Fibroblast of lung (primary cell): Measurements from ENCODE around the gene NFATC2. TPM values are rescaled to one million over a fixed set of nuclear protein-coding genes. Genes with fewer than 3 reads are reported as not detected.

Source experiments
- DNase-seq, 2 donors: peaks; one replicate each; pipeline versions ENCODE4 v3.0.0 to v3.0.0-alpha.2; 2010; ENCODE audit warnings: low read depth in 2 of 2
- H2AFZ ChIP-seq: 2 replicates; pipeline ENCODE4 v1.5.1; 2012; ENCODE audit warnings: low read length, control low read depth, inconsistent platforms
- H3K27ac ChIP-seq: 2 replicates; pipeline ENCODE4 v1.5.1; 2011; ENCODE audit warnings: low read length, control low read depth; ENCODE audit not compliant: insufficient read depth
- H3K27me3 ChIP-seq: 2 replicates; pipeline ENCODE4 v1.5.1; 2011; ENCODE audit warnings: mild to moderate bottlenecking, low read length; ENCODE audit not compliant: control insufficient read depth, insufficient read depth
- H3K36me3 ChIP-seq: 2 replicates; pipeline ENCODE4 v1.5.1; 2011; ENCODE audit warnings: low read length; ENCODE audit not compliant: control insufficient read depth, insufficient read depth
- H3K4me1 ChIP-seq: 2 replicates; pipeline ENCODE4 v1.5.1; 2011; ENCODE audit warnings: low read length; ENCODE audit not compliant: control insufficient read depth, insufficient read depth; ENCODE audit errors: extremely low read depth
- H3K4me2 ChIP-seq: 2 replicates; pipeline ENCODE4 v1.5.1; 2011; ENCODE audit warnings: low read length, control low read depth; ENCODE audit not compliant: insufficient read depth; ENCODE audit errors: extremely low read depth
- H3K4me3 ChIP-seq, 4 experiments: fragments of 200-600 bp in 1 of 4; sonication (generic) in 1 of 4; replicated peaks in 1 of 4; 2 replicates each; pipeline ENCODE4 v1.5.1; 2011 to 2016; ENCODE audit warnings: low read length in 4 of 4, low read depth in 3 of 4, mild to moderate bottlenecking in 3 of 4, control low read depth in 2 of 4, inconsistent platforms in 1 of 4, mixed read lengths in 1 of 4; ENCODE audit not compliant: insufficient read depth in 1 of 4; ENCODE audit errors: control extremely low read depth in 1 of 4
- H3K79me2 ChIP-seq: 2 replicates; pipeline ENCODE4 v1.5.1; 2012; ENCODE audit warnings: mild to moderate bottlenecking, low read length, inconsistent platforms; ENCODE audit not compliant: control insufficient read depth, insufficient read depth
- H3K9ac ChIP-seq: 2 replicates; pipeline ENCODE4 v1.5.1; 2011; ENCODE audit warnings: mild to moderate bottlenecking, low read length, control low read depth; ENCODE audit not compliant: insufficient read depth
- H3K9me3 ChIP-seq: 2 replicates; pipeline ENCODE4 v1.5.1; 2012; ENCODE audit warnings: low read depth, low read length; ENCODE audit not compliant: control insufficient read depth, insufficient read depth
- H4K20me1 ChIP-seq: 2 replicates; pipeline ENCODE4 v1.5.1; 2011; ENCODE audit warnings: low read length; ENCODE audit not compliant: control insufficient read depth, insufficient read depth; ENCODE audit errors: extremely low read depth
- EZH2 ChIP-seq: IDR thresholded peaks from 2 replicates; pipeline ENCODE4 v1.5.1; 2012; ENCODE audit warnings: low read length, control low read depth, mild to moderate bottlenecking; ENCODE audit errors: missing control alignments
- polyA plus RNA-seq, 2 donors: library from polyadenylated mRNA; depleted of rRNA in 1 of 2; stranded (reverse) in 1 of 2; unstranded in 1 of 2; fragments of >200 nt; gene quantifications; 2 replicates each; pipeline ENCODE4 v1.2.1, GENCODE V29; 2011 to 2012; ENCODE audit warnings: missing spikeins in 1 of 2
- total RNA-seq: library from RNA; depleted of rRNA; stranded (reverse); fragments of >200 nt; gene quantifications from 2 replicates; pipeline ENCODE4 v1.2.1, GENCODE V29; 2014
- TF ChIP-seq, protein P1 (sequence below), 2 donors: IDR thresholded peaks in 1 of 2; conservative IDR thresholded peaks in 1 of 2; 1 replicate in 1 of 2; 2 replicates in 1 of 2; pipeline ENCODE4 v1.5.1; 2011 to 2012; ENCODE audit warnings: low read length in 2 of 2, control low read depth in 1 of 2, inconsistent platforms in 1 of 2, low read depth in 1 of 2, mild to moderate bottlenecking in 1 of 2

The NFATC2 gene
- total and polyA plus RNA-seq, 2 donors (not counting 1 experiment from before 2014, with no cell fraction given) = 0.50 to 1.2 TPM

DNA sequence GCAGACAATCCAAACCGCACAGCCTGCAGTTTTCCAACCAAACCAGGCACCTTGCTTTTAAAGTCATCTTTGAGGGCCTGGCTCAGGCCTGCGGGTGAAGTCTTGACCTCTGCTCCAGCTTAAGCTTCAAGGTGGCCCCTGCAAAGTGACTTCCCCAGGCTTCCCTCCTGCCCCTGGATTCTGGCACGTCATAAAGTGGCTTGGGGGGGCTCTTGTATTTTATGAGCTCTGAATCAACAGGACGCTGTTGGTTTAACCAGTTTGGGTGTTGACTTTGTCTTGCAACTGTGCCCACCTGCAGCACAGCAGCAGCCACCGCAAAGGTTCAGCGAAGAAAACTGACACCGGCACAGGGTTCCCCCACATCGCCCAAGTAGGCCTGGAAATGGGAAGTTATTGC, 81.2 kb downstream of the NFATC2 start:
- DNase-seq = no peak
- Histone ChIP-seq H3K79me2 (no peaks in the 10 kb centered on the region), H3K27me3 (no peaks in the 10 kb centered on the region), H3K9ac (no peak overlapping the region), H4K20me1 (no peaks in the 10 kb centered on the region), H3K4me2 (no peak overlapping the region), H3K4me3 (no peak overlapping the region), H3K36me3 (no peaks in the 10 kb centered on the region), H3K9me3 (no peaks in the 10 kb centered on the region), H3K4me1 (peaks cover 7% of the 10 kb centered on the region), H2AFZ (no peak overlapping the region), H3K27ac (no peak overlapping the region)
- TF ChIP-seq, protein P1, sequence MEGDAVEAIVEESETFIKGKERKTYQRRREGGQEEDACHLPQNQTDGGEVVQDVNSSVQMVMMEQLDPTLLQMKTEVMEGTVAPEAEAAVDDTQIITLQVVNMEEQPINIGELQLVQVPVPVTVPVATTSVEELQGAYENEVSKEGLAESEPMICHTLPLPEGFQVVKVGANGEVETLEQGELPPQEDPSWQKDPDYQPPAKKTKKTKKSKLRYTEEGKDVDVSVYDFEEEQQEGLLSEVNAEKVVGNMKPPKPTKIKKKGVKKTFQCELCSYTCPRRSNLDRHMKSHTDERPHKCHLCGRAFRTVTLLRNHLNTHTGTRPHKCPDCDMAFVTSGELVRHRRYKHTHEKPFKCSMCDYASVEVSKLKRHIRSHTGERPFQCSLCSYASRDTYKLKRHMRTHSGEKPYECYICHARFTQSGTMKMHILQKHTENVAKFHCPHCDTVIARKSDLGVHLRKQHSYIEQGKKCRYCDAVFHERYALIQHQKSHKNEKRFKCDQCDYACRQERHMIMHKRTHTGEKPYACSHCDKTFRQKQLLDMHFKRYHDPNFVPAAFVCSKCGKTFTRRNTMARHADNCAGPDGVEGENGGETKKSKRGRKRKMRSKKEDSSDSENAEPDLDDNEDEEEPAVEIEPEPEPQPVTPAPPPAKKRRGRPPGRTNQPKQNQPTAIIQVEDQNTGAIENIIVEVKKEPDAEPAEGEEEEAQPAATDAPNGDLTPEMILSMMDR (conservative IDR thresholded peaks at IDR 0.05 in 1 of 2, IDR thresholded peaks at IDR 0.05 in 1 of 2; ENCODE audit: low read depth in 1 of 2, low read length in 2 of 2) = no peak
- no peak for TF ChIP-seq EZH2

DNA sequence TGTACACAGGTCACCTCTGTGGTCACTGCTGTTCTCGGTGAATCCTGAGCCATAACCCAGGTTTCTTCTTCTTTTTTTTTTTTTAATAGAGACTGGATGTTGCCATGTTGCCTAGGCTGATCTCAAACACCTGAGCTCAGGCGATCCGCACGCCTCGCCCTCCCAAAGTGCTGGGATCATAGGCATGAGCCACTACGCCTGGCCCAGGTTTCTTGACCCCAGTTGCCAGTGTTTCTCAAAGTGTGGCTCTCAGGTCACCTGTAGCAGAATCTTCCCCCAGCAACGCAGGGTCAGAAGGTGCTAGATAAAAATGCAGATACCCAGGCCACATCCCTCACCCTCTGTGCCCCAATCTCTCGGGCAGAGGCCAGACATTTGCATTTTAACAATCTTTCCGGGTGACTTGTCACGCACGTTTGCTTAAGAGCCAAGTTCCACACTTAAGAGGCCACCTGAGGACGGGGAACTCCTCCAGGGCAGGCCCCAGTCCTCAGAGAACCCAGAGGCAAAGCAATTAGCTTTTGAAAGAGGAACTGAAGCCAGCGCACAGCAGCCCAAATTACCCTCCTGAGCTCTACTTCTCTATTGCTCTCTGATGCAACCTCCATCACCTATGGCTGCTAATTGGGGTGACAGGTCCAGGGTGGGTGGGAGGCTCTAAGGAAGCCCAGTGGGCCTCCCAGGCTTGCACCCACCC, 81.8 kb downstream of the NFATC2 start:
- H3K9ac ChIP-seq = no peak overlapping the region
- peaks cover 10% of the 10 kb centered on the region for H3K4me1 ChIP-seq
- H3K36me3 ChIP-seq = no peaks in the 10 kb centered on the region
- H2AFZ ChIP-seq = no peak overlapping the region
- H3K9me3 ChIP-seq = no peaks in the 10 kb centered on the region
- no peaks in the 10 kb centered on the region for H4K20me1 ChIP-seq
- TF ChIP-seq, protein P1 (conservative IDR thresholded peaks at IDR 0.05 in 1 of 2, IDR thresholded peaks at IDR 0.05 in 1 of 2; ENCODE audit: low read depth in 1 of 2, low read length in 2 of 2) = no peak
- no peaks in the 10 kb centered on the region for H3K27me3 ChIP-seq
- H3K27ac ChIP-seq = no peak overlapping the region
- no peak for DNase-seq
- H3K4me2 ChIP-seq = no peak overlapping the region
- H3K4me3 ChIP-seq = no peak overlapping the region
- H3K79me2 ChIP-seq = no peaks in the 10 kb centered on the region

DNA sequence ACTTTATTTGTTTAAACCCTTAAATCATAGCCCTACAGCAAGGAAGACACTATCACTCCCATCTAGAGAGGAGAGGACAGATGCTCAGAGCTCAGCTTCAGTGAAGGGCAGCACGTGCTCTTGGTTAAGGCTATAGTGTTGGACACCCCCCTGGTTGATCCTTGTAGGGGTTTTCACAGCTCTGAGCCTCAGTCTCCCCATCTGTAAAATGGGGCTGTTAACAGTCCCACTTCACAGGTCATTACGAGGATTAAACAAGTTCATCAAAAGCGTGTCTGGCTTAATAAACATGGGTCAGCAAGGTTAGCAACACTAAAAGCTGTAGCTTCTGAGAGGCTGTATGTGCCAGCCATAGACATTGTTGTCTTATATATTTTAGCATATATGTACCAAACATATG, 82.4 kb downstream of the NFATC2 start:
- H3K4me1 ChIP-seq = peaks cover 10% of the 10 kb centered on the region
- no peak overlapping the region for H3K27ac ChIP-seq
- TF ChIP-seq EZH2 = no peak
- TF ChIP-seq, protein P1 (conservative IDR thresholded peaks at IDR 0.05 in 1 of 2, IDR thresholded peaks at IDR 0.05 in 1 of 2; ENCODE audit: low read depth in 1 of 2, low read length in 2 of 2) = no peak
- H3K27me3 ChIP-seq = no peaks in the 10 kb centered on the region
- H3K9ac ChIP-seq = no peak overlapping the region
- H3K4me3 ChIP-seq = no peak overlapping the region
- no peak overlapping the region for H3K4me2 ChIP-seq
- H4K20me1 ChIP-seq = no peaks in the 10 kb centered on the region
- no peaks in the 10 kb centered on the region for H3K9me3 ChIP-seq
- H3K79me2 ChIP-seq = no peaks in the 10 kb centered on the region
- DNase-seq = no peak
- H2AFZ ChIP-seq = no peak overlapping the region
- no peaks in the 10 kb centered on the region for H3K36me3 ChIP-seq
